Sigmoid colon (tissue), 4 donors: ENCODE data around the gene ADAM30.

Experiments used
- CTCF ChIP-seq, 4 experiments: fragments of 450-650 bp in 3 of 4; fragments of 200-600 bp in 1 of 4; IDR thresholded peaks; one replicate each; pipeline ENCODE4 v1.5.1; 2016 to 2019; ENCODE audit warnings: antibody characterized with exemption in 4 of 4, mild to moderate bottlenecking in 3 of 4, moderate library complexity in 2 of 4
- EP300 ChIP-seq, 4 donors: sonication (generic); formaldehyde crosslinking; IDR thresholded peaks; one replicate each; pipeline ENCODE4 v1.6.1; 2017; ENCODE audit warnings: antibody characterized with exemption in 4 of 4
- POLR2A ChIP-seq, 2 donors: fragments of 450-650 bp; IDR thresholded peaks; one replicate each; pipeline ENCODE4 v1.6.1; 2016; ENCODE audit warnings: antibody characterized with exemption in 2 of 2, mild to moderate bottlenecking in 2 of 2, moderate library complexity in 2 of 2
- POLR2AphosphoS5 ChIP-seq, 4 donors: sonication (generic); formaldehyde crosslinking; IDR thresholded peaks; one replicate each; pipeline ENCODE4 v1.6.1; 2017; ENCODE audit warnings: antibody characterized with exemption in 4 of 4

GRCh38 chr1:119862276-119862675, 34.0 kb downstream of the ADAM30 start:
- TF ChIP-seq CTCF (IDR thresholded peaks at IDR 0.05) (no peak), POLR2A (IDR thresholded peaks at IDR 0.05) (no peak), POLR2AphosphoS5 (IDR thresholded peaks at IDR 0.05) (no peak), EP300 (IDR thresholded peaks at IDR 0.05) (no peak)
